HFF-Myc (cell line): ENCODE results near the gene HINT1.

Experiments
- DNase-seq: peaks from one replicate; pipeline ENCODE4 v3.0.0-alpha.2; 2011; ENCODE audit warnings: low read depth; ENCODE audit errors: extremely low read depth
- H3K4me3 ChIP-seq: replicated peaks from 2 replicates; pipeline ENCODE4 v1.5.1; 2011; ENCODE audit warnings: low read depth, mild to moderate bottlenecking, control low read depth, low read length
- TF ChIP-seq, protein P1 (sequence below): IDR thresholded peaks from 2 replicates; pipeline ENCODE4 v1.5.1; 2012; ENCODE audit warnings: mild to moderate bottlenecking, low read depth, low read length, control low read depth; ENCODE audit errors: missing control alignments

Gene HINT1

DNA sequence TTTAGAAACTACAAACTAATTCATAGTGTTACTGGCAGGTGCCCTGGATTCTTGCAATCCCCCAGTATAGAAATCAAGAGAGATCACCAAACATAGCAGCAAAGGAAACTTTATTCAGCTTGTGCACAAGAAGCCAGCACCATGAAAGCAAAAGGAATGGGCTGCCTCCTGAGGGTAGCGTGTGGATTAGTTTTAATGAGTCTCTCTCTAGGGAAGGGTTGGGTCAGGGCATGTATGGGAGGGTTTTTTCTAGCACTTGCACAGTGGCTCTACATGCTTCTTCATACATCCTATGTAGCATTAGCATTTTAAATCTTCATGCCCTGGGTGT is 44.1 kb upstream of the HINT1 start:
- DNase-seq = no peak
- TF ChIP-seq, protein P1, sequence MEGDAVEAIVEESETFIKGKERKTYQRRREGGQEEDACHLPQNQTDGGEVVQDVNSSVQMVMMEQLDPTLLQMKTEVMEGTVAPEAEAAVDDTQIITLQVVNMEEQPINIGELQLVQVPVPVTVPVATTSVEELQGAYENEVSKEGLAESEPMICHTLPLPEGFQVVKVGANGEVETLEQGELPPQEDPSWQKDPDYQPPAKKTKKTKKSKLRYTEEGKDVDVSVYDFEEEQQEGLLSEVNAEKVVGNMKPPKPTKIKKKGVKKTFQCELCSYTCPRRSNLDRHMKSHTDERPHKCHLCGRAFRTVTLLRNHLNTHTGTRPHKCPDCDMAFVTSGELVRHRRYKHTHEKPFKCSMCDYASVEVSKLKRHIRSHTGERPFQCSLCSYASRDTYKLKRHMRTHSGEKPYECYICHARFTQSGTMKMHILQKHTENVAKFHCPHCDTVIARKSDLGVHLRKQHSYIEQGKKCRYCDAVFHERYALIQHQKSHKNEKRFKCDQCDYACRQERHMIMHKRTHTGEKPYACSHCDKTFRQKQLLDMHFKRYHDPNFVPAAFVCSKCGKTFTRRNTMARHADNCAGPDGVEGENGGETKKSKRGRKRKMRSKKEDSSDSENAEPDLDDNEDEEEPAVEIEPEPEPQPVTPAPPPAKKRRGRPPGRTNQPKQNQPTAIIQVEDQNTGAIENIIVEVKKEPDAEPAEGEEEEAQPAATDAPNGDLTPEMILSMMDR = no peak
- no peak overlapping the region for H3K4me3 ChIP-seq

DNA sequence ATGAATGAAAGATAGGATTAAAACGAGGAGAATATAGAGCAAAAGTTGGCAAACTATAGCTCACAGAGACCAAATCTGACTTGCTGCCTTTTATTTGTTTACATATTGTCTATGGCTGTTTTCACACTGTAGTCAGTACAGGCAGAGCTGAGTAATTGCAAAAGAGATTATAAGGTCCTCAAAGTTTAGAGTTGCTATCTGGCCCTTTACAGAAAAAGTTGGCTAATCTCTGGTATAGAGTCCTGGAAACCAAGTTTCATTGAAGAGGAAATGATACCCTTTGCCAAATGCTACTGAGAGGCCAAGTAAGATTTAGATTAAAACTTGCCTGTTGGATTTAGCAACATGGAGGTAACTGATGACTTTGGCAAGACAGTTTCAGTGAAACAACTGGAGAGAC is 41.7 kb upstream of the HINT1 start:
- H3K4me3 ChIP-seq = no peak overlapping the region
- TF ChIP-seq, protein P1 = no peak
- no peak for DNase-seq

DNA sequence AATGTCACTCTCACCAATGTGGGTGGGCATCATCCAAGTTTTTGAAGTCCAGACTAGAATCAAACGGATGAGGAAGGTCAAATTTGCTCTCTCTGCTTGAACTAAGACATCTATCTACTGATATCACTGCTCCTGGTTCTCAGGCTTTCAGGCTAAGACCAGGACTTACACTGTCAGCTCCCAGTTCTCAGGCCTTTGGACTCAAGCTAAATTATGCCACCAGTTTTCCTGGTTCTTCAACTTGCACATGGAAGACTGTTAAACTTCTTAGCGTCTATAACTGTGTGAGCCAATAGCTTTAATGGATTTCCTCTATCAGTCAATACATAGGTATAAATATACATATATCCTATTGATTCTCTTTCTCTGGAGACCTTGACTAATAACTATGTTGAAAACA is 41.0 kb upstream of the HINT1 start:
- no peak overlapping the region for H3K4me3 ChIP-seq
- TF ChIP-seq, protein P1 = no peak
- no peak for DNase-seq

DNA sequence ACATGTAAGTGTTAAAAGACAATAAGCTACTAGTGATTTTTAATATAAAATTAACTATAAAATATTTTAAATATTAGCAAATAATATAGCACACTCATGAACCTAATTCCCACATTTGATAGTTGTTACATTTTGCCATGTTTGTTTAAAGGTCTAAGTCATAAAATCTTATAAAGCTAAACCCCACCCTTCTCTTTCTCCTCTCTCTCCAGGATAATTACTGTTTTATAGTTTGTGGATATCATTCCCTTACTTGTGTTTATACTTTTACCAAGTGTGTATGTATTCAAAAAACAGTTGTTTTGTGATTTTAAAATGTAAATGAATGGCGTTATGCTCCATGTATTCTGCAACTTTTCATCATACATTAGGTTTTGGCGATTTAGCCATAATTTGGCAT is 39.9 kb upstream of the HINT1 start:
- no peak overlapping the region for H3K4me3 ChIP-seq
- DNase-seq = no peak
- TF ChIP-seq, protein P1 = no peak

DNA sequence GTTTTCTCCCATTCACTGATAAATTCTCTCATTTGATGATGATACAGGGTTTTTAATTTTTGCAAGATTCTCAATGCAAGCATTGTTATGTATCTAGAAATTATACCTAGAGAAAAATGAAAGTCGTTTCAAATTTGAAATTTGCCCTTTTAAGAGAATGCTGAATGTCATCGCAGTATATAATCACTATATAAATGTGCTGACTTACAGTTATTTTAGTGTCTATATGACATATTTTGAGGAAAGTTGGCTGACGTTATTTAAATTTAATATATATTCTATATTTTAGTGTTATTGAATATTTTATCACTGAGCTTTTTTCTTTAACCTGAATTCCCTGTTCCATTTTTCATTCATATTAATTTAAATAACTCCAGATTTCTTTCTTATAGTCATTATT is 35.5 kb upstream of the HINT1 start:
- TF ChIP-seq, protein P1 = no peak
- H3K4me3 ChIP-seq = no peak overlapping the region
- no peak for DNase-seq

DNA sequence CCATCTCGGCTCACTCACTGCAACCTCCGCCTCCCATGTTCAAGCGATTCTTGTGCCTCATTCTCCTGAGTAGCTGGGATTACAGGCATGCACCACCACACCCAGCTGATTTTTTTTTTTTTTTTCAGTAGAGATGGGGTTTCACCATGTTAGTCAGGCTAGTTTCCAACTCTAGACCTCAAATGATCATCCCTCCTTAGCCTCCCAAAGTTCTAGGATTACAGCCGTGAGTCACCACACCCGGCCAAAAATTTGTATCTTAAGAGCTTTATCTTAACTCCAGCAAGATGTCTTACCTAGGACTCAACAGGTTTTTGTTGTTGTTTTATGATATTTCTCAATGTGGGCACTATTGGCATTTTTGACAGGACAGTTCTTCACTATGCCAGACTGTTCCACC is 33.6 kb upstream of the HINT1 start:
- DNase-seq = peak; percentile 41
- H3K4me3 ChIP-seq = no peak overlapping the region
- TF ChIP-seq, protein P1 = no peak

DNA sequence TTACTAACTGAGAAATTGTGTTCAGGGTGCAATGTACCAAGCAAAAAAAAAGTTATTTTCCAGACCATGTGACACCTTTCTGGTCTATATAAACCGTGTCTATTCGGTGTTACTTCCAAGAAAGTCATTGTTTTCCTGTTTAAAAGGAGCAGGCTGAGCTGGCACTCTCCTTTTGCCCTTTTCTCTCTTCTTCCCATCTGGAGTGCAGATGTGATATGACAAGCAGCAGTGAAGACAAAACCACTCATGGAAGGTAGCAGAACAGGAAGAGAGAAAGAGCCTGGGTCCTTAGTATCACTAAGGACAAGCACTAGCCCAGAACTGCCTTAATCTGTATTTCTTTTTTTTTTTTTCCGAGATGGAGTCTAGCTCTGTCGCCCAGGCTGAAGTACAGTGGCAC is 31.3 kb upstream of the HINT1 start:
- TF ChIP-seq, protein P1 = no peak
- DNase-seq = peak; percentile 79

More for the DNA sequence above, 31.3 kb upstream of the HINT1 start:
- no peak overlapping the region for H3K4me3 ChIP-seq
